BLaER1 (cell line): ENCODE measurements around the gene ERC2.

Experiments used
- H3K27ac ChIP-seq: shearing (Covaris generic); formaldehyde crosslinking; 2 replicates; pipeline ENCODE4 v1.8.1; 2022
- H3K27me3 ChIP-seq: shearing (Covaris generic); formaldehyde crosslinking; 2 replicates; pipeline ENCODE4 v1.8.1; 2022
- H3K36me3 ChIP-seq: shearing (Covaris generic); formaldehyde crosslinking; 2 replicates; pipeline ENCODE4 v1.8.1; 2022
- H3K4me1 ChIP-seq: shearing (Covaris generic); formaldehyde crosslinking; 2 replicates; pipeline ENCODE4 v1.8.1; 2022
- H3K4me2 ChIP-seq: shearing (Covaris generic); formaldehyde crosslinking; 2 replicates; pipeline ENCODE4 v1.8.1; 2022
- H3K4me3 ChIP-seq: shearing (Covaris generic); formaldehyde crosslinking; 2 replicates; pipeline ENCODE4 v1.8.1; 2022
- H3K9ac ChIP-seq: shearing (Covaris generic); formaldehyde crosslinking; 2 replicates; pipeline ENCODE4 v1.8.1; 2022
- H3K9me3 ChIP-seq: shearing (Covaris generic); formaldehyde crosslinking; 2 replicates; pipeline ENCODE4 v1.8.1; 2022
- H4K20me1 ChIP-seq: shearing (Covaris generic); formaldehyde crosslinking; 2 replicates; pipeline ENCODE4 v1.8.1; 2022
- Cebpa-rat ChIP-seq: shearing (Covaris generic); IDR thresholded peaks from 2 replicates; pipeline ENCODE4 v1.8.1; 2022

The ERC2 gene

GRCh38 chr3:55824406-55824805, 643.9 kb downstream of the ERC2 start:
- Histone ChIP-seq H3K4me2 (no peak overlapping the region), H3K9me3 (no peaks in the 10 kb centered on the region), H3K36me3 (no peaks in the 10 kb centered on the region), H3K4me3 (no peak overlapping the region), H3K27ac (no peak overlapping the region), H4K20me1 (no peaks in the 10 kb centered on the region), H3K4me1 (no peaks in the 10 kb centered on the region), H3K9ac (no peak overlapping the region), H3K27me3 (no peaks in the 10 kb centered on the region)
- no peak for TF ChIP-seq Cebpa-rat

GRCh38 chr3:55823829-55824228, 644.4 kb downstream of the ERC2 start:
- Histone ChIP-seq H3K4me3 (no peak overlapping the region), H3K9me3 (no peaks in the 10 kb centered on the region), H3K9ac (no peak overlapping the region), H3K36me3 (no peaks in the 10 kb centered on the region), H3K27ac (no peak overlapping the region), H3K27me3 (no peaks in the 10 kb centered on the region), H4K20me1 (no peaks in the 10 kb centered on the region), H3K4me2 (no peak overlapping the region), H3K4me1 (no peaks in the 10 kb centered on the region)
- no peak for TF ChIP-seq Cebpa-rat

- no peaks in the 10 kb centered on the region for H3K27me3 ChIP-seq
- no peak overlapping the region for H3K4me2 ChIP-seq
- no peak overlapping the region for H3K27ac ChIP-seq
- H4K20me1 ChIP-seq: no peaks in the 10 kb centered on the region
- no peak overlapping the region for H3K4me3 ChIP-seq
- H3K9me3 ChIP-seq: no peaks in the 10 kb centered on the region
- TF ChIP-seq Cebpa-rat: no peak
- H3K9ac ChIP-seq: no peak overlapping the region
- no peaks in the 10 kb centered on the region for H3K4me1 ChIP-seq
- no peaks in the 10 kb centered on the region for H3K36me3 ChIP-seq
Measured at GRCh38 chr3:55823001-55823400, 645.3 kb downstream of the ERC2 start.

- Histone ChIP-seq H3K4me1 (no peaks in the 10 kb centered on the region), H4K20me1 (no peaks in the 10 kb centered on the region), H3K27me3 (no peaks in the 10 kb centered on the region), H3K9ac (no peak overlapping the region), H3K27ac (no peak overlapping the region), H3K4me3 (no peak overlapping the region), H3K4me2 (no peak overlapping the region), H3K9me3 (no peaks in the 10 kb centered on the region), H3K36me3 (no peaks in the 10 kb centered on the region)
- TF ChIP-seq Cebpa-rat: no peak
Measured at GRCh38 chr3:55819005-55819404, 649.3 kb downstream of the ERC2 start.

- no peak for TF ChIP-seq Cebpa-rat
- no peak overlapping the region for H3K4me2 ChIP-seq
- no peaks in the 10 kb centered on the region for H3K9me3 ChIP-seq
- no peak overlapping the region for H3K4me3 ChIP-seq
- no peaks in the 10 kb centered on the region for H4K20me1 ChIP-seq
- no peaks in the 10 kb centered on the region for H3K4me1 ChIP-seq
- no peak overlapping the region for H3K27ac ChIP-seq
- no peak overlapping the region for H3K9ac ChIP-seq
- no peaks in the 10 kb centered on the region for H3K36me3 ChIP-seq
- H3K27me3 ChIP-seq: no peaks in the 10 kb centered on the region
Measured at GRCh38 chr3:55818485-55818884, 649.8 kb downstream of the ERC2 start.

- no peaks in the 10 kb centered on the region for H3K9me3 ChIP-seq
- H3K4me1 ChIP-seq: no peaks in the 10 kb centered on the region
- H3K36me3 ChIP-seq: no peaks in the 10 kb centered on the region
- H4K20me1 ChIP-seq: no peaks in the 10 kb centered on the region
- TF ChIP-seq Cebpa-rat: no peak
- H3K27me3 ChIP-seq: no peaks in the 10 kb centered on the region
- no peak overlapping the region for H3K4me2 ChIP-seq
- no peak overlapping the region for H3K27ac ChIP-seq
- H3K4me3 ChIP-seq: no peak overlapping the region
- no peak overlapping the region for H3K9ac ChIP-seq
Measured at GRCh38 chr3:55816794-55817576, 651.3 kb downstream of the ERC2 start.

- Histone ChIP-seq H3K27me3 (no peaks in the 10 kb centered on the region), H3K4me2 (no peak overlapping the region)
Measured at GRCh38 chr3:55815262-55815661, 653.0 kb downstream of the ERC2 start.

GRCh38 chr3:55813268-55814097, 654.8 kb downstream of the ERC2 start:
- Histone ChIP-seq H3K4me3 (no peak overlapping the region), H3K9me3 (no peaks in the 10 kb centered on the region), H3K27me3 (no peaks in the 10 kb centered on the region), H3K9ac (no peak overlapping the region), H3K4me1 (no peaks in the 10 kb centered on the region), H3K4me2 (no peak overlapping the region), H4K20me1 (no peaks in the 10 kb centered on the region), H3K27ac (no peak overlapping the region), H3K36me3 (no peaks in the 10 kb centered on the region)
- TF ChIP-seq Cebpa-rat: no peak

More at GRCh38 chr3:55815262-55815661, 653.0 kb downstream of the ERC2 start:
- H3K9me3 ChIP-seq: no peaks in the 10 kb centered on the region
- no peaks in the 10 kb centered on the region for H3K4me1 ChIP-seq
- no peaks in the 10 kb centered on the region for H3K36me3 ChIP-seq
- TF ChIP-seq Cebpa-rat: no peak
- no peak overlapping the region for H3K4me3 ChIP-seq
- no peak overlapping the region for H3K9ac ChIP-seq
- H4K20me1 ChIP-seq: no peaks in the 10 kb centered on the region
- no peak overlapping the region for H3K27ac ChIP-seq

GRCh38 chr3:55812394-55813013, 655.8 kb downstream of the ERC2 start:
- Histone ChIP-seq H3K9ac (no peak overlapping the region), H3K9me3 (no peaks in the 10 kb centered on the region), H3K4me3 (no peak overlapping the region), H3K4me2 (no peak overlapping the region), H3K36me3 (no peaks in the 10 kb centered on the region), H3K27me3 (no peaks in the 10 kb centered on the region), H3K4me1 (no peaks in the 10 kb centered on the region), H3K27ac (no peak overlapping the region), H4K20me1 (no peaks in the 10 kb centered on the region)
- no peak for TF ChIP-seq Cebpa-rat

- Histone ChIP-seq H4K20me1 (no peaks in the 10 kb centered on the region), H3K4me2 (no peak overlapping the region), H3K36me3 (no peaks in the 10 kb centered on the region), H3K27me3 (no peaks in the 10 kb centered on the region), H3K27ac (no peak overlapping the region), H3K9ac (no peak overlapping the region), H3K4me1 (no peaks in the 10 kb centered on the region), H3K9me3 (no peaks in the 10 kb centered on the region), H3K4me3 (no peak overlapping the region)
- no peak for TF ChIP-seq Cebpa-rat
Measured at GRCh38 chr3:55807210-55807609, 661.1 kb downstream of the ERC2 start.
